ENCODE measurements around the gene GPX4. TPM values are rescaled to one million over a fixed set of nuclear protein-coding genes. Genes with fewer than 3 reads are reported as not detected.

Gene GPX4
- total and polyA plus RNA-seq, 2 experiments from 2014 or later = 351 to 573 TPM

GRCh38 chr19:1107661-1108261 lies 4.0 kb downstream of the GPX4 start:
- no peaks in the 10 kb centered on the region for H3K79me2 ChIP-seq (replicated peaks; ENCODE audit: insufficient read depth)
- Mint-ChIP-seq H3K27me3 (ENCODE audit: insufficient read depth, low read depth, poor library complexity) (peaks cover 16% of the 10 kb centered on the region), H3K27ac (no peak overlapping the region), H3K4me3 (no peak overlapping the region), H3K36me3 (ENCODE audit: low read depth) (peaks cover 12% of the 10 kb centered on the region), H3K4me1 (peaks cover 16% of the 10 kb centered on the region; the same call in 1 of the 3 replicates), H3K9me3 (no peaks in the 10 kb centered on the region)
- H2AFZ ChIP-seq = no peak overlapping the region
- no peak overlapping the region for H3K4me2 ChIP-seq
- no peaks in the 10 kb centered on the region; the same call in 1 of the 2 replicates for H4K20me1 ChIP-seq (replicated peaks; ENCODE audit: insufficient read depth)
- H3K36me3 ChIP-seq (ENCODE audit: insufficient read depth) = 0 out of 2 replicates have a peak, but pooled peaks cover 3% of the 10 kb centered on the region
- H3K4me3 ChIP-seq = no peak overlapping the region
- H3F3A ChIP-seq (replicated peaks; ENCODE audit: low read depth) = peaks cover 10% of the 10 kb centered on the region
- no peak for ATAC-seq
- 0 out of 2 replicates have a peak overlapping the region, but pooled peaks have one; percentile 76 for H3K27ac ChIP-seq (ENCODE audit: low read depth)
- TF ChIP-seq EZH2 (IDR thresholded peaks at IDR 0.05; ENCODE audit: low read depth, unreplicated experiment) (no peak), ETS1 (IDR thresholded peaks at IDR 0.05) (no peak), CREB1 (CRISPR knock-in tag; IDR thresholded peaks at IDR 0.05; ENCODE audit: low read depth) (no peak), CTCF (conservative IDR thresholded peaks at IDR 0.05; ENCODE audit: low read depth in 2 of 2) (no peak), ZNF331 (CRISPR knock-in tag; IDR thresholded peaks at IDR 0.05; ENCODE audit: low read depth) (no peak), EZH2phosphoT487 (IDR thresholded peaks at IDR 0.05; ENCODE audit: unreplicated experiment) (no peak), POLR2AphosphoS5 (IDR thresholded peaks at IDR 0.05; ENCODE audit: low read depth) (no peak), ZNF114 (CRISPR knock-in tag; IDR thresholded peaks at IDR 0.05) (no peak), NANOG (IDR thresholded peaks at IDR 0.05; ENCODE audit: borderline replicate concordance) (no peak), STAT1 (IDR thresholded peaks at IDR 0.05; ENCODE audit: unreplicated experiment) (no peak)
- no peak for DNase-seq (ENCODE audit: low spot score)
- H3K27me3 ChIP-seq (ENCODE audit: insufficient read depth) = no peaks in the 10 kb centered on the region
- peaks cover 2% of the 10 kb centered on the region; the same call in 1 of the 2 replicates for H3K4me1 ChIP-seq (ENCODE audit: insufficient read depth)
- no peaks in the 10 kb centered on the region for H3K9me2 ChIP-seq (ENCODE audit: insufficient read depth)

- Histone ChIP-seq H3K79me2 (replicated peaks; ENCODE audit: insufficient read depth) (no peaks in the 10 kb centered on the region), H2AFZ (no peak overlapping the region), H3K36me3 (ENCODE audit: insufficient read depth) (0 out of 2 replicates have a peak, but pooled peaks cover 3% of the 10 kb centered on the region), H3K9me2 (ENCODE audit: insufficient read depth) (no peaks in the 10 kb centered on the region), H3K4me2 (no peak overlapping the region), H3K4me3 (no peak overlapping the region), H3K4me1 (ENCODE audit: insufficient read depth) (no peaks in the 10 kb centered on the region), H3F3A (replicated peaks; ENCODE audit: low read depth) (peaks cover 10% of the 10 kb centered on the region; the same call in 1 of the 2 replicates), H4K20me1 (replicated peaks; ENCODE audit: insufficient read depth) (no peaks in the 10 kb centered on the region; the same call in 1 of the 2 replicates), H3K27ac (ENCODE audit: low read depth) (no peak overlapping the region), H3K27me3 (ENCODE audit: insufficient read depth) (no peaks in the 10 kb centered on the region)
- TF ChIP-seq EZH2 (IDR thresholded peaks at IDR 0.05; ENCODE audit: low read depth, unreplicated experiment) = no peak
- Mint-ChIP-seq H3K4me3 (no peak overlapping the region), H3K9me3 (no peaks in the 10 kb centered on the region), H3K4me1 (peaks cover 12% of the 10 kb centered on the region; the same call in 1 of the 3 replicates), H3K36me3 (ENCODE audit: low read depth) (peaks cover 12% of the 10 kb centered on the region), H3K27ac (no peak overlapping the region), H3K27me3 (ENCODE audit: insufficient read depth, low read depth, poor library complexity) (peaks cover 12% of the 10 kb centered on the region)
- DNase-seq (ENCODE audit: low spot score) = no peak
- no peak for ATAC-seq
Measured at GRCh38 chr19:1108291-1109031, 4.7 kb downstream of the GPX4 start.
